ENCODE data around the gene LCNL1. TPM values are rescaled to one million over a fixed set of nuclear protein-coding genes. Genes with fewer than 3 reads are reported as not detected.

The LCNL1 gene
- total RNA-seq, 1 experiment from 2014 or later: not detected

DNA sequence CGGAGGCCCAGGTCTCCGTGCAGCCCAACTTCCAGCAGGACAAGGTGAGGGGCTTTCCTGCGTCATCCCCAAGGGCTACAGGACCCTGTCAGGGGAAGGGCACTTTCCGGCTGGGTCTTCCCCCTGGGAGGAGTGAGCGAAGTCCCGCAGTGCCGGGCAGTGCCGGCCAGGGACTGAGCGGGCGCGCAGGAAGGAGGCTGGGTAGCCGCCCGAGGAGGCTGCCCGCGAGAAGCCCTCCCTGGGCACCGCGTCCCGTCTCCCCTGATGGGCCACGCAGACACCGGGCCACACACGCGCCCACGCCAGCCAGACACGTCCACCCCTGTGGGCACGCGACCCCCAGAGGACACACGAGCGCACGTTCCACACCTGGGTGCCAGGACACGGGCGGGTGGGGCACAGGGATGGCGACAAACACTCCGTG lies 5.1 kb upstream of the LCNL1 start:
- H3K4me3 ChIP-seq (ENCODE audit: low read depth, low read length, poor library complexity, severe bottlenecking): peak overlapping the region; percentile 50
- H3K27ac ChIP-seq (ENCODE audit: low read depth, low read length, poor library complexity, severe bottlenecking): no peak overlapping the region
- no peak for DNase-seq (ENCODE audit: low spot score)
- H3K36me3 ChIP-seq (ENCODE audit: insufficient read depth, low read length, poor library complexity, severe bottlenecking): no peaks in the 10 kb centered on the region
- H3K9me3 ChIP-seq (ENCODE audit: low read depth, low read length, poor library complexity, severe bottlenecking): no peaks in the 10 kb centered on the region
- TF ChIP-seq EZH2 (IDR thresholded peaks at IDR 0.05; ENCODE audit: borderline replicate concordance, low read depth, low read length, poor library complexity, severe bottlenecking) (no peak), CTCF (conservative IDR thresholded peaks at IDR 0.05; ENCODE audit: low read depth, low read length) (no peak)
- BruUV-seq (replicated peaks): no TSS peak
- intact Hi-C loops (cut with micrococcal nuclease; ENCODE audit: unreplicated experiment): no loop called here
- ChIA-PET POLR2A (ENCODE audit: low non-redundant PET) (no interaction called here), CTCF (interaction anchor here (0.6 to 0.7 kb wide), 3 partner anchors 14 to 259 kb away, joined by 4 to 9 read pairs (median 8); partner anchors contain the start of gene NPDC1)
- H3K4me1 ChIP-seq (ENCODE audit: insufficient read depth, low read length, poor library complexity, severe bottlenecking): no peaks in the 10 kb centered on the region
- no peaks in the 10 kb centered on the region for H3K27me3 ChIP-seq (replicated peaks; ENCODE audit: insufficient read depth, low read depth, low read length, poor library complexity)

DNA sequence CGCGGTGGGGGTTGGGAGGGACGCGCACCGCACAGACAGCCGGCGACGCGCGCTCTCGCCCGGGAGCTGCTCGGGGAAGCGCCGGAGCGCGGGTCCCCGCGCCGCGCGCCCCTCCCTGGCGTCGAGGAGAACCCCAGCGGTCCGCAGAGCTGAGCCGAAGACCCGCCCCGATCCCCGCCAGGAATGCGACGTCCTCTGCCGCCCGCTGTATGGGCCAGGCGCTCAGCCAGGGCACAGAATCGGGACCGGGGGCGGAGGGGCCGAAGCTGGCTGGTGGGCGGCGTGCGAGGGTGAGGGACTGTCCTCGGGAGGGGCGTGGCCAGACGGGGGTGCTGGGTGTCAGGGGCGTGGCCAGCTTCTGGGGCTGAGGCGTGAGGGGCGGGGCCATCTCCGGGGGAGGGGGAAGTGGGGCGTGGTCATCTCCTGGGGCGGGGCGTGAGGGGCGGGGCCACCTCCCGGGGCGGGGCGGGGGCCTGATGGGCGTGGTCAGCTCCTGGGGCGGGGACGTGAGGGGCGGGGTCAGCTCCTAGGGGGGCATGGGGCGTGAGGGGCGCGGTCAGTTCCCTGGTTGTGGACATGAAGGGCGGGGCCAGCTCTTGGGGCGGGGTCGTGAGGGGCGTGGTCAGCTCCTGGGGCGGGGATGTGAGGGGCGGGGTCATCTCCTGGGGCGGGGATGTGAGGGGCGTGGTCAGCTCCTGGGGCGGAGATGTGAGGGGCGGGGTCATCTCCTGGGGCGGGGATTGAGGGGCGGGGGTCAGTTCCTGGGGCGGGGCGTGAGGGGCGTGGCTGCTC lies 4.5 kb upstream of the LCNL1 start:
- H3K36me3 ChIP-seq (ENCODE audit: insufficient read depth, low read length, poor library complexity, severe bottlenecking): no peaks in the 10 kb centered on the region
- H3K4me3 ChIP-seq (ENCODE audit: low read depth, low read length, poor library complexity, severe bottlenecking): peak overlapping the region; percentile 50
- peak; percentile 79 for DNase-seq (ENCODE audit: low spot score)
- intact Hi-C loops (cut with micrococcal nuclease; ENCODE audit: unreplicated experiment): no loop called here
- no TSS peak for BruUV-seq (replicated peaks)
- TF ChIP-seq EZH2 (IDR thresholded peaks at IDR 0.05; ENCODE audit: borderline replicate concordance, low read depth, low read length, poor library complexity, severe bottlenecking) (no peak), CTCF (conservative IDR thresholded peaks at IDR 0.05; ENCODE audit: low read depth, low read length) (no peak)
- H3K9me3 ChIP-seq (ENCODE audit: low read depth, low read length, poor library complexity, severe bottlenecking): no peaks in the 10 kb centered on the region
- no peaks in the 10 kb centered on the region for H3K27me3 ChIP-seq (replicated peaks; ENCODE audit: insufficient read depth, low read depth, low read length, poor library complexity)
- H3K27ac ChIP-seq (ENCODE audit: low read depth, low read length, poor library complexity, severe bottlenecking): no peak overlapping the region
- H3K4me1 ChIP-seq (ENCODE audit: insufficient read depth, low read length, poor library complexity, severe bottlenecking): no peaks in the 10 kb centered on the region
- CTCF ChIA-PET: interaction anchor here (0.5 to 0.7 kb wide), 9 partner anchors 13 to 711 kb away, joined by 3 to 9 read pairs (median 6); partner anchors contain the start of gene NPDC1
- POLR2A ChIA-PET (ENCODE audit: low non-redundant PET): no interaction called here

DNA sequence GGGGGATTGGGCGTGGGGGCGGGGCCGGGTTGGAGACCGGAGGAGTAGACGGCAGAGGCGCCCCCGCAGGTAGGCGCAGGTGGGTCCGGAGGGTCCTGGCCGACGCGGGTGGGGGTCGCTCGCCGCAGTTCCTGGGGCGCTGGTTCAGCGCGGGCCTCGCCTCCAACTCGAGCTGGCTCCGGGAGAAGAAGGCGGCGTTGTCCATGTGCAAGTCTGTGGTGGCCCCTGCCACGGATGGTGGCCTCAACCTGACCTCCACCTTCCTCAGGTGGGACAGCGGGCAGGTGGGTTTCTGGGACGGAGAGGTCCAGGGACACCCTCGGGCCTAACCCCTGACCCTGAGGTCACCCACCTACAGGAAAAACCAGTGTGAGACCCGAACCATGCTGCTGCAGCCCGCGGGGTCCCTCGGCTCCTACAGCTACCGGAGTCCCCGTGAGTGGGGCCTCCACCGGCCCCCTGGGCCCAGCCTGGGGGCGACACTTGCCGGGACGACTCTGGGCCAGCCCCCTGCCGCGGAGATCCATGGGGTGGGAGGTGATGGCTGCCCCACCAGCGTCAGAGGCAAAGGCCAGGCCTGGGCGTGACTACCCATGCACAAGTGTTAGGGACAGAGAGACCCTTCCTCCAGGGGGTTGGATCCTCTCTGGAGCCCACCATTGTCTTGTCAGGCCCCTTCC lies 3.8 kb upstream of the LCNL1 start:
- no peaks in the 10 kb centered on the region for H3K36me3 ChIP-seq (ENCODE audit: insufficient read depth, low read length, poor library complexity, severe bottlenecking)
- H3K4me3 ChIP-seq (ENCODE audit: low read depth, low read length, poor library complexity, severe bottlenecking): no peak overlapping the region
- H3K9me3 ChIP-seq (ENCODE audit: low read depth, low read length, poor library complexity, severe bottlenecking): no peaks in the 10 kb centered on the region
- H3K27me3 ChIP-seq (replicated peaks; ENCODE audit: insufficient read depth, low read depth, low read length, poor library complexity): no peaks in the 10 kb centered on the region
- no peak for DNase-seq (ENCODE audit: low spot score)
- POLR2A ChIA-PET (ENCODE audit: low non-redundant PET): no interaction called here
- TF ChIP-seq EZH2 (IDR thresholded peaks at IDR 0.05; ENCODE audit: borderline replicate concordance, low read depth, low read length, poor library complexity, severe bottlenecking): no peak
- CTCF ChIA-PET: interaction anchor here (0.5 to 0.7 kb wide), 5 partner anchors 28 to 712 kb away, joined by 3 to 9 read pairs (median 6); no protein-coding TSS in a partner anchor
- H3K4me1 ChIP-seq (ENCODE audit: insufficient read depth, low read length, poor library complexity, severe bottlenecking): no peaks in the 10 kb centered on the region
- no TSS peak for BruUV-seq (replicated peaks)
- no peak overlapping the region for H3K27ac ChIP-seq (ENCODE audit: low read depth, low read length, poor library complexity, severe bottlenecking)
- intact Hi-C loops (cut with micrococcal nuclease; ENCODE audit: unreplicated experiment): no loop called here

All from A673 (cell line).